MCF 10A (cell line): ENCODE data around the gene SEC61A1. TPM values are rescaled to one million over a fixed set of nuclear protein-coding genes. Genes with fewer than 3 reads are reported as not detected.

ENCODE experiments used
- BruUV-seq: library from RNA; stranded (reverse); fragments of 400-500 nt; replicated peaks from 2 replicates; lab custom pipeline; 2021; lab: Mats Ljungman, UMichigan
- CTCF ChIA-PET: fragments of 300-600 bp; sonication (Branson Sonifier 250); formaldehyde crosslinking; extraction: SDS; loops from one replicate; lab custom pipeline; 2021; ENCODE audit warnings: antibody characterized with exemption, inconsistent platforms; lab: Yijun Ruan, JAX
- POLR2A ChIA-PET: fragments of 300-600, 350-650 bp; sonication (Branson Sonifier 250); formaldehyde crosslinking; extraction: SDS; loops from one replicate; lab custom pipeline; 2020; ENCODE audit warnings: antibody characterized with exemption, inconsistent platforms; lab: Yijun Ruan, JAX
- DNase-seq: peaks from one replicate; pipeline ENCODE4 v3.0.0-alpha.2; 2018; ENCODE audit not compliant: unreplicated experiment
- H3K27ac Mint-ChIP-seq: one replicate; pipeline ENCODE4 v1.8.0; 2022; ENCODE audit warnings: mild to moderate bottlenecking, low read depth, mixed read lengths; ENCODE audit not compliant: unreplicated experiment
- H3K27me3 Mint-ChIP-seq: one replicate; pipeline ENCODE4 v1.8.0; 2022; ENCODE audit warnings: mixed read lengths; ENCODE audit not compliant: insufficient read depth, unreplicated experiment
- H3K36me3 Mint-ChIP-seq: one replicate; pipeline ENCODE4 v1.8.0; 2022; ENCODE audit warnings: mild to moderate bottlenecking, moderate library complexity, mixed read lengths; ENCODE audit not compliant: insufficient read depth, unreplicated experiment
- H3K4me1 Mint-ChIP-seq: one replicate; pipeline ENCODE4 v1.8.0; 2022; ENCODE audit warnings: mixed read lengths; ENCODE audit not compliant: insufficient read depth, unreplicated experiment
- H3K4me3 Mint-ChIP-seq: one replicate; pipeline ENCODE4 v1.8.0; 2022; ENCODE audit warnings: mild to moderate bottlenecking, moderate library complexity, mixed read lengths; ENCODE audit not compliant: unreplicated experiment
- H3K9me3 Mint-ChIP-seq: one replicate; pipeline ENCODE4 v1.8.0; 2022; ENCODE audit warnings: mixed read lengths; ENCODE audit not compliant: unreplicated experiment
- intact Hi-C: fragments of 100-400 bp; cut with micrococcal nuclease; formaldehyde crosslinking; loops from 2 replicates; pipeline ENCODE4 v1.14.1; 2022
- total RNA-seq: library from RNA; stranded (reverse); gene quantifications from 2 replicates; pipeline ENCODE4 v1.2.3, GENCODE V29; 2022
- TF ChIP-seq, protein P1 (sequence below): fragments of 200-600 bp; IDR thresholded peaks from one replicate; pipeline ENCODE4 v1.8.0; 2022; ENCODE audit warnings: antibody characterized with exemption, mild to moderate bottlenecking; ENCODE audit not compliant: unreplicated experiment

SEC61A1 gene
- total RNA-seq, 1 experiment from 2014 or later: 418 TPM

GRCh38 chr3:128062033-128062745 lies 10.0 kb downstream of the SEC61A1 start:
- no peak for DNase-seq
- no peak overlapping the region for H3K27ac Mint-ChIP-seq
- TF ChIP-seq, protein P1, sequence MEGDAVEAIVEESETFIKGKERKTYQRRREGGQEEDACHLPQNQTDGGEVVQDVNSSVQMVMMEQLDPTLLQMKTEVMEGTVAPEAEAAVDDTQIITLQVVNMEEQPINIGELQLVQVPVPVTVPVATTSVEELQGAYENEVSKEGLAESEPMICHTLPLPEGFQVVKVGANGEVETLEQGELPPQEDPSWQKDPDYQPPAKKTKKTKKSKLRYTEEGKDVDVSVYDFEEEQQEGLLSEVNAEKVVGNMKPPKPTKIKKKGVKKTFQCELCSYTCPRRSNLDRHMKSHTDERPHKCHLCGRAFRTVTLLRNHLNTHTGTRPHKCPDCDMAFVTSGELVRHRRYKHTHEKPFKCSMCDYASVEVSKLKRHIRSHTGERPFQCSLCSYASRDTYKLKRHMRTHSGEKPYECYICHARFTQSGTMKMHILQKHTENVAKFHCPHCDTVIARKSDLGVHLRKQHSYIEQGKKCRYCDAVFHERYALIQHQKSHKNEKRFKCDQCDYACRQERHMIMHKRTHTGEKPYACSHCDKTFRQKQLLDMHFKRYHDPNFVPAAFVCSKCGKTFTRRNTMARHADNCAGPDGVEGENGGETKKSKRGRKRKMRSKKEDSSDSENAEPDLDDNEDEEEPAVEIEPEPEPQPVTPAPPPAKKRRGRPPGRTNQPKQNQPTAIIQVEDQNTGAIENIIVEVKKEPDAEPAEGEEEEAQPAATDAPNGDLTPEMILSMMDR: no peak
- CTCF ChIA-PET: interaction anchor here (1.0 kb wide), 1 partner anchor 11 kb away, joined by 5 read pairs; no protein-coding TSS in a partner anchor
- H3K27me3 Mint-ChIP-seq: no peaks in the 10 kb centered on the region
- intact Hi-C loops: no loop called here
- H3K9me3 Mint-ChIP-seq: no peaks in the 10 kb centered on the region
- no peak overlapping the region for H3K4me3 Mint-ChIP-seq
- H3K4me1 Mint-ChIP-seq: peaks cover 18% of the 10 kb centered on the region
- peaks cover 100% of the 10 kb centered on the region for H3K36me3 Mint-ChIP-seq
- POLR2A ChIA-PET: no interaction called here
- no TSS peak for BruUV-seq

- H3K4me1 Mint-ChIP-seq: peaks cover 23% of the 10 kb centered on the region
- BruUV-seq: no TSS peak
- H3K4me3 Mint-ChIP-seq: no peak overlapping the region
- H3K27ac Mint-ChIP-seq: no peak overlapping the region
- H3K27me3 Mint-ChIP-seq: no peaks in the 10 kb centered on the region
- CTCF ChIA-PET: interaction anchor here (1.6 kb wide), 1 partner anchor 32 kb away, joined by 4 read pairs; no protein-coding TSS in a partner anchor
- POLR2A ChIA-PET: interaction anchor here (0.6 to 1.6 kb wide), 4 partner anchors 10 to 730 kb away, joined by 3 to 4 read pairs (median 3); no protein-coding TSS in a partner anchor
- no peak for DNase-seq
- H3K36me3 Mint-ChIP-seq: peaks cover 100% of the 10 kb centered on the region
- TF ChIP-seq, protein P1: no peak
- intact Hi-C loops: no loop called here
- H3K9me3 Mint-ChIP-seq: no peaks in the 10 kb centered on the region
These were observed 11.6 kb downstream of the SEC61A1 start for GRCh38 chr3:128063865-128064264.

GRCh38 chr3:128064962-128065361 lies 12.7 kb downstream of the SEC61A1 start:
- Mint-ChIP-seq H3K36me3 (peaks cover 100% of the 10 kb centered on the region), H3K4me1 (peaks cover 21% of the 10 kb centered on the region), H3K4me3 (no peak overlapping the region), H3K27me3 (no peaks in the 10 kb centered on the region), H3K9me3 (no peaks in the 10 kb centered on the region), H3K27ac (no peak overlapping the region)
- intact Hi-C loops: no loop called here
- TF ChIP-seq, protein P1: no peak
- ChIA-PET POLR2A (interaction anchor here (1.4 to 2.0 kb wide), 2 partner anchors 8 to 11 kb away, joined by 4 to 8 read pairs; no protein-coding TSS in a partner anchor), CTCF (interaction anchor here (1.0 to 3.7 kb wide), 4 partner anchors 9 to 69 kb away, joined by 3 to 21 read pairs (median 4); no protein-coding TSS in a partner anchor)
- no TSS peak for BruUV-seq
- DNase-seq: no peak

DNA sequence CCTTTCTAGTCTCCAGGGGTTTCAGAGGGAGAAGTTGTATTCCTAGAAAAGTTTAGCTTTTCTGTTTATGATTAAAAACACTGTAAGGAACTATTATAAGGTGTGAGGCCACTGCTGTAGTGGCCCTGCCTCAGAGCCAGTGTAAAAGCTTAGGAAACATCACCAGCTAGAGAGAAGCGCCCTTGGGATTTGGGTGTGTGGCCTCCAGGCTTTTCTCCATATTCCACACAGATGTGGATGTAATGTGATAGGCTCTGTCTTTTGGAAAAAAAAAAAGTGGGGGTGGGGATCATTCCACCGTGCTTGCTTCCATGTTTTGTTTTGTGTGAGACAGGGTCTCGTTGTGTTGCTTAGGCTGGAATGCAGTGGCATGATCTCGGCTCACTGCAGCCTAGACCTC lies 13.9 kb downstream of the SEC61A1 start:
- intact Hi-C loops: no loop called here

More for the DNA sequence above, 13.9 kb downstream of the SEC61A1 start:
- no peak for DNase-seq
- CTCF ChIA-PET: interaction anchor here (0.6 to 3.7 kb wide), 6 partner anchors 9 to 553 kb away, joined by 3 to 21 read pairs (median 4); partner anchors contain the start of gene SEC61A1
- Mint-ChIP-seq H3K4me1 (peaks cover 11% of the 10 kb centered on the region), H3K27me3 (no peaks in the 10 kb centered on the region), H3K9me3 (no peaks in the 10 kb centered on the region), H3K4me3 (no peak overlapping the region), H3K36me3 (peaks cover 100% of the 10 kb centered on the region), H3K27ac (no peak overlapping the region)
- TF ChIP-seq, protein P1: no peak
- POLR2A ChIA-PET: interaction anchor here (1.4 to 2.0 kb wide), 2 partner anchors 7 to 12 kb away, joined by 4 to 8 read pairs; no protein-coding TSS in a partner anchor
- BruUV-seq: no TSS peak
